ENCODE results near the gene KCNJ12. TPM values are rescaled to one million over a fixed set of nuclear protein-coding genes. Genes with fewer than 3 reads are reported as not detected.
"Not testable (repeated sequence)": the region's sequence is repeated elsewhere in the genome, so short reads cannot be mapped to it uniquely, and the experiment has no call there.

The KCNJ12 gene
- total RNA-seq, 4 donors from 2014 or later = 0.51 to 11.8 (median 5.3) TPM

DNA sequence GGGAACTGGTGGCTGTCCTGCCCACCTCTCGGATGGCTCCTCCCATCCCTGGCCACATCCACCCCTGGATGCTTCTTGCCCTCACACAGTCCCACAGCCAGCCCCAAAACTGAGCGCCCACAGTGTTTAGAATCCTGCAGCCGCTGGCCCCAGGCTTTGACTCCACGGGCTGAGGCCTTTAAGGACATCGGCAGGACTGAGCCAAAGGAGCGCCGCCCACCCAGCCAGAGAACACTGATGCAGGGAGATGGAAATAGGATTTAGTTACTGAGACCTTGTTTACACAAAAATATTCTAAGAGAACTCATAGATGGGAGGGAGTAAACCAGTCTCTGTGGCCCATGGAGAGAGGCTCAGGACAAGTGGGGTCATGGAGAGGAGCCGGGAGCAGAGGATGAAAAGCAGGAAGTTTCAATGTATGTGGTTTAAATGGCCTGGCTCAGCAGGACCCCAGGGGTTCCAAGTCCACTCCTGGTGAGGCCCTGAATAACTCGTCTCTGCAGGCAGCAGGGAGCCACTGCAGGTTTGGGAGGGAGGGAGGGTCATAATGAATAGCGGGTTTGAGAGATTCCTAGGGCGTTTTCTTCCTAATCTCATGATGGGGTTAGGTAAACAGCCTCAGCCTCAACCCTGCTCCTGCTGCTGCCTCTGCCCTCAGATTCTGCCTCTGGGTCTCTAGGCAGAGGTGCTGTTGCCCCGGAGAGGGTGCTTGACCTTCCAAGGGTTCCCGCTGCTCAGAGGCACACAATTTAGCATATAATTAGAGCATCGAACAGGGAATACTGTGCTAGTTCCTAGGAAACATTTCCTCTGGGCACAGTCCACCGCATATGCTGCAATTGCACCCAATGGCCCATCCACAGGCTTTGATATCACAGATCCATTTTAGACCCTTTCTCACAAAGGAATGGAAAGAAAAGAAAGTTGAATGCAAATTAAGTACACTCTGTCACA, 61.0 kb downstream of the KCNJ12 start:
- H3K36me3 ChIP-seq; H3K9me3 ChIP-seq; H3K4me1 ChIP-seq; H3K4me3 ChIP-seq; DNase-seq; intact Hi-C loops (cut with DNase I; ENCODE audit: low total_unique reads); H3K27ac ChIP-seq; H3K27me3 ChIP-seq: not testable (repeated sequence)

DNA sequence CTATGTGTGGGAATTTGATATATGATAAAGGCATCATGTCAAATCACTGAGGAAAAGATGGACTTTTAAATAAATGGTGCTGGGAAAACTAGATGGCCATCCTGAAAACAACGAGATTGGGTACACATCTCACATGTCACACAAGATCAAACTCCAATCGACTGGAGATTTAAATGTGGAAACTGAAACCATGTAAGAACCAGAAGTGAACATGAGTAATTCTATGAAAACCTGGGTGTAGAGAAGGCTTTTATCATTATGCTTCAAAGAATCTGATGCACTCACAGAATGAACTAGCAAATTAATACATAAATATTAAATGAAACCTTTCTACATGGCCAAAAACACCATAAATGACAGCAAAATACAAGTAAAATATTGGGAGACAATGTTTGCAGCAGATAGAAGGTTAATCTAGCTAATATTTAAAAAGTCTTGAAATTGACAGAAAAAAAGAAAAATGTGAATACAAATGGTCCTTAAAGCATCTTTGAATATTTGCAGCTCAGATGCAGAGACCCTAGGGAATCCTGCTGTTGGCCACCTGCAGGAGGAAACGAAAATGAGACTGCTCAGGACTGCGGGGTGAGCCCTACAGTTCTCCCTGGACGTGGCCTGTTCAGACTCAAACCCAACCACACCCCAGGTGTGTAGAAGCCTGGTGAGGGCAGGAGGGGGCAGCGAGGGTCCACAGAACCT, 62.3 kb downstream of the KCNJ12 start:
- DNase-seq; H3K27me3 ChIP-seq; intact Hi-C loops (cut with DNase I; ENCODE audit: low total_unique reads); H3K4me1 ChIP-seq; H3K9me3 ChIP-seq; H3K27ac ChIP-seq; H3K4me3 ChIP-seq; H3K36me3 ChIP-seq: not testable (repeated sequence)

DNA sequence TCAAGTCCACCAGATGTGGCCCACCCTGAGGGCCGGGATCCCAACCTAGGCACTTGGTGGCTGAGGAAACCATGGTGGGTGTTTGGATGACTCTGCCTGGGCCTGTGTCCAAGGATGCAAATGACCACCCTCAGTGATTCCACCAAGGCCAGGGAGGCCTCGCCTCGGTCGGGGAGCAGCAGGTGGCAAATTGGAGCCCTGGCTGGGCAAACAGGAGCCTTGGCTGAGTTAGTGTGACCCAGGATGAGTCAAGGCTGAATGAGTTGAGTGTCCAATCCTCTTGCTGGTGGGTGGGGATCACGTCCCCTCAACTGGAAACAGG, 62.8 kb downstream of the KCNJ12 start:
- H3K4me1 ChIP-seq; DNase-seq; H3K4me3 ChIP-seq; H3K9me3 ChIP-seq; intact Hi-C loops (cut with DNase I; ENCODE audit: low total_unique reads); H3K36me3 ChIP-seq; H3K27me3 ChIP-seq; H3K27ac ChIP-seq: not testable (repeated sequence)

DNA sequence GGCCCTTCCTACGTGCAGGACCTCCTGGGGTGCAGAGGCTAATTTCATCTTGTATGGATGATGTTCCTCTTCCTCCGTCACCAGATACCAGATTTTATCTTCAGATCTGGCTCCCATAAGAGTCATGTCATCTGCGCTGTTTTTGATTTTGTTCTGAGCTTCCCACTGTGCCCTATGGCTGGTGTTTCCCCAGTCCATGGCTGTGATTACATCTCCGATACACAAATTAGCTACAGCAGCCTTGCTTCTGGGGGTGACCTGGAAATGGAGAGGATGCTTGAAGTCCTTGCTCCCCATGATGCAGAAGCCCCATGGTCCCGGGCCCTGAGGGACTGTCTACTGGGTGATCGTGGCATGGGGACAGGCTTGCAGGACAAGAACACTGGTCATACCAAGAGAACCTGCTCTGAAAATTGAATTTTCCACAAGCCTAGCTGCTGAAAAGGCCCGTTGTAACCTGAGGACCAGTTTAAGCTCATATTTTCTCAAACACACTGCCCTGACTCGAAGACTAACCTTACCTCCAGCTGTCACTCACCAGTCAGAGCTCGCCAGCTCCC, 69.0 kb downstream of the KCNJ12 start:
- no peaks in the 10 kb centered on the region for H3K4me1 ChIP-seq
- H3K27ac ChIP-seq = no peak overlapping the region
- H3K27me3 ChIP-seq = no peaks in the 10 kb centered on the region
- TF ChIP-seq, protein P1, sequence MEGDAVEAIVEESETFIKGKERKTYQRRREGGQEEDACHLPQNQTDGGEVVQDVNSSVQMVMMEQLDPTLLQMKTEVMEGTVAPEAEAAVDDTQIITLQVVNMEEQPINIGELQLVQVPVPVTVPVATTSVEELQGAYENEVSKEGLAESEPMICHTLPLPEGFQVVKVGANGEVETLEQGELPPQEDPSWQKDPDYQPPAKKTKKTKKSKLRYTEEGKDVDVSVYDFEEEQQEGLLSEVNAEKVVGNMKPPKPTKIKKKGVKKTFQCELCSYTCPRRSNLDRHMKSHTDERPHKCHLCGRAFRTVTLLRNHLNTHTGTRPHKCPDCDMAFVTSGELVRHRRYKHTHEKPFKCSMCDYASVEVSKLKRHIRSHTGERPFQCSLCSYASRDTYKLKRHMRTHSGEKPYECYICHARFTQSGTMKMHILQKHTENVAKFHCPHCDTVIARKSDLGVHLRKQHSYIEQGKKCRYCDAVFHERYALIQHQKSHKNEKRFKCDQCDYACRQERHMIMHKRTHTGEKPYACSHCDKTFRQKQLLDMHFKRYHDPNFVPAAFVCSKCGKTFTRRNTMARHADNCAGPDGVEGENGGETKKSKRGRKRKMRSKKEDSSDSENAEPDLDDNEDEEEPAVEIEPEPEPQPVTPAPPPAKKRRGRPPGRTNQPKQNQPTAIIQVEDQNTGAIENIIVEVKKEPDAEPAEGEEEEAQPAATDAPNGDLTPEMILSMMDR (IDR thresholded peaks at IDR 0.05) = no peak
- no peak for TF ChIP-seq POLR2A (IDR thresholded peaks at IDR 0.05)
- no peaks in the 10 kb centered on the region for H3K9me3 ChIP-seq
- H3K36me3 ChIP-seq = no peaks in the 10 kb centered on the region
- DNase-seq = no peak
- no peak overlapping the region for H3K4me3 ChIP-seq
- intact Hi-C loops (cut with DNase I; ENCODE audit: low total_unique reads) = no loop called here

DNA sequence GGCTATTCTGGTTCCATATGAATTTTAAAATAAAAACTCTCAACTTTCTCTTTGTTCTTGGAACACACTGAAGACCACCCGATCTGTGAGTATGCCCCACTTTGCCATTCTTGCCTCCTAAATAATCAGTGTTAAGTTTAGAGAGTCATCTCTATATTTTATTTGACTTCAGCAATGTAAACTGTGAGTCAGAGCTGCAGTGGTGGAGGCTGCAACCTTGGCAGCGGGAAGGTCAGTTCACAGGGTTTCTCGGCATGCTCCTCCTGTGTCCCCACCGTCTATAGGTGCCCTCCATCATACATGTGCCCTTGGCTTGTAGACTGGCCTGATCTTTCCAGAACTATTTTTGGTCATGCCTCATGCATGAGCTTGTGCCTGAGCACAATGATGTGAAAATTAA, 71.4 kb downstream of the KCNJ12 start:
- H3K27me3 ChIP-seq; H3K9me3 ChIP-seq; H3K36me3 ChIP-seq; H3K27ac ChIP-seq; intact Hi-C loops (cut with DNase I; ENCODE audit: low total_unique reads); DNase-seq; H3K4me3 ChIP-seq; H3K4me1 ChIP-seq: not testable (repeated sequence)

DNA sequence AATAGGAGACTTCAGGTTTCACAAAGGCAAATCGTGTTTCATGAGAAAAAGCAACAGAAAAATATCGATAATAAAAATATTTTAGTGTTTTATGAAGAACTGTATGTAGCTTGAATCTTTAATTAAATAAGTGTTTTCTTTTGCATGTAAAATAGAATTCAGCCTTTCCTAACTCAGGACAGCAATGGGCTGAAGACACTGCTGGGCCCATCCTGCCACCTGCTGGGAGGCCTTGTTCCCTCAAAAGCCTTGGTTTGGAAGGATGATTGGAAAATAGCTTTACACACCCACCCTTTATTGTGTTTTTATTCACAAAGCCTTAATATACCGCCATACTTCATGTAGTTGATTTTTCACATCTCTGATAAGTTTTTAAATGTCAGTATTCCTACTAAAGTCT, 73.7 kb downstream of the KCNJ12 start:
- H3K4me3 ChIP-seq = not testable (repeated sequence)

More for the DNA sequence above, 73.7 kb downstream of the KCNJ12 start:
- H3K27ac ChIP-seq; H3K9me3 ChIP-seq; DNase-seq; intact Hi-C loops (cut with DNase I; ENCODE audit: low total_unique reads); H3K4me1 ChIP-seq; H3K36me3 ChIP-seq; H3K27me3 ChIP-seq: not testable (repeated sequence)
- TF ChIP-seq, protein P1 (IDR thresholded peaks at IDR 0.05) = peak in 2 of 4 experiments; percentile 12 to 17
